Kidney epithelial cell (primary cell): Measurements from ENCODE around the gene MAP2K2. TPM values are rescaled to one million over a fixed set of nuclear protein-coding genes. Genes with fewer than 3 reads are reported as not detected.

Experiments
- DNase-seq: peaks from one replicate; pipeline ENCODE4 v3.0.0-alpha.2; 2010; ENCODE audit warnings: low read depth
- H3K27me3 ChIP-seq: 2 replicates; pipeline ENCODE4 v1.6.0; 2011; ENCODE audit warnings: low read length; ENCODE audit not compliant: control insufficient read depth, insufficient read depth
- H3K36me3 ChIP-seq: 2 replicates; pipeline ENCODE4 v1.5.1; 2011; ENCODE audit warnings: low read length; ENCODE audit not compliant: control insufficient read depth, insufficient read depth
- H3K4me3 ChIP-seq: 2 replicates; pipeline ENCODE4 v1.5.1; 2011; ENCODE audit warnings: low read depth, mild to moderate bottlenecking, control low read depth, low read length
- total RNA-seq: library from RNA; depleted of rRNA; stranded (reverse); fragments of >200 nt; gene quantifications from 2 replicates; pipeline ENCODE4 v1.2.3, GENCODE V29; 2015
- TF ChIP-seq, protein P1 (sequence below): IDR thresholded peaks from 2 replicates; pipeline ENCODE4 v1.5.1; 2011; ENCODE audit warnings: mild to moderate bottlenecking, moderate library complexity, low read length, control low read depth, inconsistent platforms; ENCODE audit not compliant: insufficient read depth, poor library complexity, severe bottlenecking

Gene MAP2K2
- total RNA-seq, 1 donor from 2014 or later = 198 TPM

DNA sequence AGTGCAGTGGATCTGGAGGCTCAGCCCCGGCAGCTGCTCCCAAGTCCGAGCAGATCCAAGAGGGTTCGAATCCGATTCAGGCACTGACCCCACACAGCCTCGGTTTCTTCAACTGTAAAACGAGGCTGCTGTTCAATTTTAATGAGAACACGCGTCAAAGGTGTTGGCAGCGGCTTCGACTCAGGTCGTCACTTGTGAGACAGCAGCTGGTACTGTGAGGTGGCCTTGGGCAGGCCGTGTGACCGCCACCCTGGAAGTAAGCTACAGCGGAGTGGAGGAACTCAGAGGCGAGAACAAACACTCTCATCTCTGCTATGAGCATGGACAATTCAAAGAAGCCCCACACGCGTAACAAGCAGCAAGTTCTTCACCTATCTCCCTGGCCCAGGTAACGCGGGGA, 9.7 kb downstream of the MAP2K2 start:
- H3K36me3 ChIP-seq = no peaks in the 10 kb centered on the region

GRCh38 chr19:4113398-4114088, 10.4 kb downstream of the MAP2K2 start:
- TF ChIP-seq, protein P1, sequence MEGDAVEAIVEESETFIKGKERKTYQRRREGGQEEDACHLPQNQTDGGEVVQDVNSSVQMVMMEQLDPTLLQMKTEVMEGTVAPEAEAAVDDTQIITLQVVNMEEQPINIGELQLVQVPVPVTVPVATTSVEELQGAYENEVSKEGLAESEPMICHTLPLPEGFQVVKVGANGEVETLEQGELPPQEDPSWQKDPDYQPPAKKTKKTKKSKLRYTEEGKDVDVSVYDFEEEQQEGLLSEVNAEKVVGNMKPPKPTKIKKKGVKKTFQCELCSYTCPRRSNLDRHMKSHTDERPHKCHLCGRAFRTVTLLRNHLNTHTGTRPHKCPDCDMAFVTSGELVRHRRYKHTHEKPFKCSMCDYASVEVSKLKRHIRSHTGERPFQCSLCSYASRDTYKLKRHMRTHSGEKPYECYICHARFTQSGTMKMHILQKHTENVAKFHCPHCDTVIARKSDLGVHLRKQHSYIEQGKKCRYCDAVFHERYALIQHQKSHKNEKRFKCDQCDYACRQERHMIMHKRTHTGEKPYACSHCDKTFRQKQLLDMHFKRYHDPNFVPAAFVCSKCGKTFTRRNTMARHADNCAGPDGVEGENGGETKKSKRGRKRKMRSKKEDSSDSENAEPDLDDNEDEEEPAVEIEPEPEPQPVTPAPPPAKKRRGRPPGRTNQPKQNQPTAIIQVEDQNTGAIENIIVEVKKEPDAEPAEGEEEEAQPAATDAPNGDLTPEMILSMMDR = no peak
- Histone ChIP-seq H3K36me3 (no peaks in the 10 kb centered on the region), H3K4me3 (no peak overlapping the region), H3K27me3 (no peaks in the 10 kb centered on the region)
- no peak for DNase-seq

More for the DNA sequence above, 9.7 kb downstream of the MAP2K2 start:
- Histone ChIP-seq H3K27me3 (no peaks in the 10 kb centered on the region), H3K4me3 (no peak overlapping the region)
- TF ChIP-seq, protein P1 = no peak
- DNase-seq = no peak

DNA sequence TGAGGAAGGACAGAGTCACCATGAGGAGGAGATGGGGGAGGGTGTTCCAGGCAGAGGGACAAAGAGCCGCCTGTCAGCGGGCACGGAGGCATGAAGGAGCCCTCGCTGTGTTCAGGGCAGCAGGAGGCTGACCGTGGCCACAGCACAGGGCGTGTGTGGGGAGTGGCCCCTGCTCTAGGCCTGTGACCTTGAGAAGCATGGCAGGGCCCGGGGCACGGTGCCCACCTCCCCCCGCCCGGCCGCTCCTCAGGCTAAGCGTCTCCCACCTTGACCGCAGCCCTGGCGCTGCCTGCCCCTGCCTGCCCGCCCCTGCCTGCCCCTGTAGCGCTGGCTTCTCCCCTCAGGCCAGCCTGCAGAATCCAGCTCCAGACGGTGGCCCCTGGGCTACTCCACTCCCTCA, 11.6 kb downstream of the MAP2K2 start:
- H3K27me3 ChIP-seq = no peaks in the 10 kb centered on the region
- H3K36me3 ChIP-seq = no peaks in the 10 kb centered on the region
- TF ChIP-seq, protein P1 = no peak
- no peak overlapping the region for H3K4me3 ChIP-seq
- no peak for DNase-seq

- Histone ChIP-seq H3K27me3 (no peaks in the 10 kb centered on the region), H3K36me3 (no peaks in the 10 kb centered on the region), H3K4me3 (no peak overlapping the region)
- no peak for DNase-seq
- TF ChIP-seq, protein P1 = no peak
Observed at GRCh38 chr19:4109626-4109945, 14.3 kb downstream of the MAP2K2 start.

DNA sequence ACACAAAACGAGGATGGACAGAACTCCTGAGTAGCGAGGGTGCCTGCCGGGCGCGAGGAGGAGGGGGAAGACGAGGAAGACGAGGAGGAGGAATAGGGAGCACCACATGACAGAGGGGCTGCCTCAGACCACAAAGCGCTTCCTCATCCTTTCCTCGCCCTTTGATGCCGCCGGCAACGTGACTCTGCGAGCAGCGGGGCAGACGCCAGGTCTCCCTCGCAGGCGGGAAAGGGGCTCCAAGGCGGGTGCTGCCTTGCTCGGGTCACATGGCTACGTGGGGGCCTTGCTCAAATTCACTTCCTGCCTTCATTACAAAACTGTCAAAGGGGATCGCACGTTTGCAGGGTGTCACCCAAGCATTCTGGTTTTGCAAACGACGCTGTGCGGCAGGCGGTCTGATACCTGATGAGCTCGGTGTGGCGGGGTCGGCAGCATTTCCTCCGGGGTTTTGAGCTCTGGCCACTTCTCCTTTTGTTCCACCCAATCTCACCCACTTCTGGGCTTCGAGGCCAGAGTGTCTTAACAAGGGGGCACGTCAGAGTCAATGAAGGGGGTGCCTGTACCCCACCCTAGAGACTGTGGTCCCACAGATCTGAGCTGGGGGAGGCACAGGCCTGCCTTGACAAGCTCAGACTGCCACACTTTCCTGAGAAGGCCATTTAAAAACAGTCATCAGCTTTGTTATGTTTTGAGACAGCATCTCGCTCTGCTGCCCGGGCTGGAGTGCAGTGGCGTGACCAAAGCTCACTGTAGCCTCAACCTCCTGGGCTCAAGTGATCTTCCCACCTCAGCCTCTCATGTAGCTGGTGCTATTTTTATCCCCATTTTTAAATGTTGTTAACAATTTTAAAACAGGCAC, 14.9 kb downstream of the MAP2K2 start:
- H3K27me3 ChIP-seq = no peaks in the 10 kb centered on the region
- TF ChIP-seq, protein P1 = no peak
- H3K36me3 ChIP-seq = no peaks in the 10 kb centered on the region
- no peak for DNase-seq
- H3K4me3 ChIP-seq = no peak overlapping the region

DNA sequence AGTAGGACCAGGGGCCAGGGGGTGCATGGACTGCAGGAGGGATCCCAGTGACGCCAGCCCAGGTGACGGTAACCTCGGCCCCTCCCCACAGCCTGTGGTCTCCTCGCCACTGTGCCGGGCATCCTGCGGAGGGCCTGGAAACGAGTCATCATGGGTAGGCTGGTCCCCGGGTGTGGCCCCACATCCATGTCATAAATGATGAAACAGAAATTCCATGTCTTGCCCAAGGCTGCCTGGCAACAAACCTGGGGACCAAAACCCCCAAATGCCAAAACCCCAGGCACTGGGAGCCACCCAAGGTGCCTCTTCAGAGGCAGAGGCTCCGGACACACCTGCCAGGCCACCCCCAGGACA, 20.9 kb downstream of the MAP2K2 start:
- TF ChIP-seq, protein P1 = no peak
- H3K27me3 ChIP-seq = no peaks in the 10 kb centered on the region
- DNase-seq = no peak
- H3K36me3 ChIP-seq = no peaks in the 10 kb centered on the region
- H3K4me3 ChIP-seq = no peak overlapping the region
